ENCODE data around the gene HOXA13.

Gene HOXA13

GRCh38 chr7:27237735-27238334 is 37.9 kb upstream of the HOXA13 start:
- DNase-seq, result no peak

- peak in 22 of 58 donors; percentile 1 to 40 (median 8) for DNase-seq
These were observed 35.8 kb upstream of the HOXA13 start for GRCh38 chr7:27235387-27236311.

GRCh38 chr7:27229448-27229847 is 29.6 kb upstream of the HOXA13 start:
- DNase-seq, result no peak

- no peak for DNase-seq
These were observed 25.4 kb upstream of the HOXA13 start for GRCh38 chr7:27224983-27225934.

GRCh38 chr7:27223941-27224575 is 24.2 kb upstream of the HOXA13 start:
- DNase-seq, result no peak

GRCh38 chr7:27221201-27221797 is 21.4 kb upstream of the HOXA13 start:
- DNase-seq, result no peak

GRCh38 chr7:27220440-27220955 is 20.6 kb upstream of the HOXA13 start:
- no peak for DNase-seq

- DNase-seq, result no peak
These were observed 19.9 kb upstream of the HOXA13 start for GRCh38 chr7:27219821-27220220.

- no peak for DNase-seq
These were observed 18.1 kb upstream of the HOXA13 start for GRCh38 chr7:27217951-27218350.

- no peak for DNase-seq
These were observed 15.5 kb upstream of the HOXA13 start for GRCh38 chr7:27215356-27215755.

- no peak for DNase-seq
These were observed 14.5 kb upstream of the HOXA13 start for GRCh38 chr7:27214239-27214950.

- DNase-seq, result no peak
These were observed 13.7 kb upstream of the HOXA13 start for GRCh38 chr7:27213433-27214238.

GRCh38 chr7:27212497-27213432 is 12.9 kb upstream of the HOXA13 start:
- DNase-seq, result no peak

- no peak for DNase-seq
These were observed 11.9 kb upstream of the HOXA13 start for GRCh38 chr7:27211764-27212204.

- no peak for DNase-seq
These were observed 11.2 kb upstream of the HOXA13 start for GRCh38 chr7:27211084-27211446.

- peak in 11 of 58 donors; percentile 3 to 39 (median 12) for DNase-seq
These were observed 10.7 kb upstream of the HOXA13 start for GRCh38 chr7:27210441-27211083.

GRCh38 chr7:27209933-27210440 is 10.1 kb upstream of the HOXA13 start:
- no peak for DNase-seq

Data from anterior cingulate cortex (tissue), 58 donors.